Measurements from ENCODE around the gene NAGS. TPM values are rescaled to one million over a fixed set of nuclear protein-coding genes. Genes with fewer than 3 reads are reported as not detected.
"Not testable (repeated sequence)": the region's sequence is repeated elsewhere in the genome, so short reads cannot be mapped to it uniquely, and the experiment has no call there.

The NAGS gene
- total RNA-seq, 2 donors from 2014 or later: 0.92 TPM; not detected in 1

DNA sequence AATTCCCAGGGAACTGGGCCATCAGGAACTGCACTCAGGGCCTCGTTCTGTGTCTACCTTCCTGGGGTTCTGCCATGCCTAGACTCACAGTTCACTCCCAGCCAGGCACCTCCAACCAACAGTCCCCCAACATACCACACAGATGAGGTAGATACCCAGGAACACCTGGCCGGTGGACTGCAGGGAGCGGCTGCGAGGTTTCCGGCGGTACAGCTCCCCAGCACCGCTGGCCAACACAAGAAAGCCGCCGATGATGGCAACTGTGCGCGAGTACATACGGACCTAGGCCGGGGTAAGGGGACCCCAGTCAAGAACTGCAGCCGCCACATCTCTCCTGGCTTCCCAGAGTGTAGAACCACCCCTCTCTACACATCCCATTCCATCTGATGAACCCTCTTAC lies 8.5 kb downstream of the NAGS start:
- no peak for ATAC-seq (ENCODE audit: insufficient number of reproducible peaks, low FRiP score, low read depth)

DNA sequence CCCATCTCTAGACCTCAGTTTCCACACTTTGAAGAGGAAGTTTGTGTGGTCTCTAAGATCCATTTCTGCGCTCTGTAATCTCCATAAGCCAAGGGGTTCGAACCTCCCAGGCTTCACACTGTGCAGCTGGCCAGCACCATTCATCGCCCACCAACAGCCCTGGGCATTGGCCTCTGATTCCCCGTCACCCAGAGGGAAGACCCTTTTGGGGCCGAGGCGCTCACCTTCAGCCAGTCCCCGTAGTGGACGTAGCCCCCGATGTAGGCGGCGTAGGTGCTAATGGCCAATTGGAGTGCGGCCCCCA lies 9.7 kb downstream of the NAGS start:
- Histone ChIP-seq H3K27ac (no peak overlapping the region), H3K4me3 (peak overlapping the region; percentile 96), H3K27me3 (replicated peaks; ENCODE audit: insufficient read depth) (no peaks in the 10 kb centered on the region), H3K36me3 (peaks cover 3% of the 10 kb centered on the region), H3K4me1 (ENCODE audit: control insufficient read depth in 1 of 2, low read depth in 2 of 2) (peaks cover 9 to 13% of the 10 kb centered on the region in 2 donors), H3K9me3 (no peaks in the 10 kb centered on the region)
- TF ChIP-seq, protein P1, sequence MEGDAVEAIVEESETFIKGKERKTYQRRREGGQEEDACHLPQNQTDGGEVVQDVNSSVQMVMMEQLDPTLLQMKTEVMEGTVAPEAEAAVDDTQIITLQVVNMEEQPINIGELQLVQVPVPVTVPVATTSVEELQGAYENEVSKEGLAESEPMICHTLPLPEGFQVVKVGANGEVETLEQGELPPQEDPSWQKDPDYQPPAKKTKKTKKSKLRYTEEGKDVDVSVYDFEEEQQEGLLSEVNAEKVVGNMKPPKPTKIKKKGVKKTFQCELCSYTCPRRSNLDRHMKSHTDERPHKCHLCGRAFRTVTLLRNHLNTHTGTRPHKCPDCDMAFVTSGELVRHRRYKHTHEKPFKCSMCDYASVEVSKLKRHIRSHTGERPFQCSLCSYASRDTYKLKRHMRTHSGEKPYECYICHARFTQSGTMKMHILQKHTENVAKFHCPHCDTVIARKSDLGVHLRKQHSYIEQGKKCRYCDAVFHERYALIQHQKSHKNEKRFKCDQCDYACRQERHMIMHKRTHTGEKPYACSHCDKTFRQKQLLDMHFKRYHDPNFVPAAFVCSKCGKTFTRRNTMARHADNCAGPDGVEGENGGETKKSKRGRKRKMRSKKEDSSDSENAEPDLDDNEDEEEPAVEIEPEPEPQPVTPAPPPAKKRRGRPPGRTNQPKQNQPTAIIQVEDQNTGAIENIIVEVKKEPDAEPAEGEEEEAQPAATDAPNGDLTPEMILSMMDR (IDR thresholded peaks at IDR 0.05): no peak
- DNase-seq (ENCODE audit: low spot score) (no peak), ATAC-seq (ENCODE audit: insufficient number of reproducible peaks, low FRiP score, low read depth) (no peak)

More for the DNA sequence above, 8.5 kb downstream of the NAGS start:
- no peaks in the 10 kb centered on the region for H3K9me3 ChIP-seq
- H3K27me3 ChIP-seq (replicated peaks; ENCODE audit: insufficient read depth): no peaks in the 10 kb centered on the region
- DNase-seq (ENCODE audit: low spot score): no peak
- peaks cover 14 to 18% of the 10 kb centered on the region in 2 donors for H3K4me1 ChIP-seq (ENCODE audit: control insufficient read depth in 1 of 2, low read depth in 2 of 2)
- TF ChIP-seq, protein P1 (IDR thresholded peaks at IDR 0.05): no peak
- H3K27ac ChIP-seq: no peak overlapping the region
- no peak overlapping the region for H3K4me3 ChIP-seq
- H3K36me3 ChIP-seq: peaks cover 3% of the 10 kb centered on the region

DNA sequence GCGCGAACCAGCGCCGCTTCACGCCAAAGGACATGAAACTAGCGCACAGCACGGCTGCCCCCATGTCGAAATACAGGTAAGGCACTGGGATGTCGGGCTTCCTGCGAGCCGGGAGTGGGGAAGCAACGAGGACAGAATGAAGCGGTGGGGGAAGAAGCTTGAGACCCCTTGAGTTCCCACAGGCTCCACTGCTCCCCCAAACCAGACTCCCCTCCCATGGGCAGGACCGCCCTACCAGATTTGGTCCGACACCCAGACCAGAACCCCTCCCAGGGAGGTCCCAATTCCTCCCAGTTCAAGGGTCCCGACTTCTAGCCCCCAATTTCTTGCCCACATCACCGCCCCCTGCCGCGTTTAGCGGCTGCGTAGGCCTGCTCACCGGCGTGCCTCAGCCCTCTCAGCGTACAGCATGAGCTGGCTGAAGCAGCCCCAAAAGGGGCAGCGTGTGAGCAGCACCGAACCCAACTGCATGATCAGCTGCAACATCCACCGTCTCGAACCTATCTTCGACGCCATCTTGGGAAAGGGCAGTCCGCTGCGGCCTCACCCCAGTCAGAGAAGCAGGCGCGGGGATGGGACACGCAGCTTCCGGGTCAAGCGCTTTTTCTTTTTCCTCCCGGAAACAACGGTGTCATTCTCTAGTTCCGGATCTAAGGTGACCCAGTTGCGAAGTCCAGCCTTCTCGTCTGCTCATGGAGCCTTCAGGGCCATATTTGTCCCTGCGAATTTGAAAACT lies 10.2 kb downstream of the NAGS start, which contains the start of gene TMEM101:
TSS of gene TMEM101 (minus strand) at position 527 of the 736 bp plus-strand sequence. CDS start at position 516, 11 bp downstream.
- H3K9me3 ChIP-seq: no peaks in the 10 kb centered on the region
- no peaks in the 10 kb centered on the region for H3K27me3 ChIP-seq (replicated peaks; ENCODE audit: insufficient read depth)
- DNase-seq (ENCODE audit: low spot score): peak; percentile 76
- peak within 1 kb of the TSS; percentile 63 to 65 for H3K27ac ChIP-seq
- H3K4me1 ChIP-seq (ENCODE audit: control insufficient read depth in 1 of 2, low read depth in 2 of 2): peaks cover 9 to 13% of the 10 kb centered on the region in 2 donors
- ATAC-seq (ENCODE audit: insufficient number of reproducible peaks, low FRiP score, low read depth): peak; percentile 86
- TF ChIP-seq, protein P1 (IDR thresholded peaks at IDR 0.05): no peak
- H3K4me3 ChIP-seq: peak within 1 kb of the TSS; percentile 96
- H3K36me3 ChIP-seq: peaks cover 3% of the 10 kb centered on the region

DNA sequence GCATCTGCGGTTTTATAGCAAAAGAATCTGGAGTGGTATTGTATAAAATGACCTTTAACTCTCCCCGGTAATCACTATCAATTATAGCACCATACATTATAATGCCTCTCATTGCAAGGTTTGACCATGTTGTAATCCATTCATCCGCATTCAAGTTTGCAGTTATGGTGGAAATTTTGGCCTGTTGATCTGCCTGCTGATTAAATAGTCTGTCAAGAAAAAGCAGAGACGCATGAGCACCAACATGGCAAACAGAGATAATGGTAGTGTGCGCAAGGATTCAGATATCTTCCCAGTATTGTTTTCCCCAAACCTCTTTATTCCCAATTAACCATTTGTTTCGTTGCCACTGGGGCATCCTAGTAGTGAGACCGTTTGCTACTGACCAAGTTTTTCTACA lies 16.8 kb downstream of the NAGS start:
- H3K4me1 ChIP-seq (ENCODE audit: control insufficient read depth in 1 of 2, low read depth in 2 of 2); H3K36me3 ChIP-seq; DNase-seq (ENCODE audit: low spot score); H3K9me3 ChIP-seq; H3K27ac ChIP-seq; H3K4me3 ChIP-seq; ATAC-seq (ENCODE audit: insufficient number of reproducible peaks, low FRiP score, low read depth); H3K27me3 ChIP-seq (replicated peaks; ENCODE audit: insufficient read depth): not testable (repeated sequence)

DNA sequence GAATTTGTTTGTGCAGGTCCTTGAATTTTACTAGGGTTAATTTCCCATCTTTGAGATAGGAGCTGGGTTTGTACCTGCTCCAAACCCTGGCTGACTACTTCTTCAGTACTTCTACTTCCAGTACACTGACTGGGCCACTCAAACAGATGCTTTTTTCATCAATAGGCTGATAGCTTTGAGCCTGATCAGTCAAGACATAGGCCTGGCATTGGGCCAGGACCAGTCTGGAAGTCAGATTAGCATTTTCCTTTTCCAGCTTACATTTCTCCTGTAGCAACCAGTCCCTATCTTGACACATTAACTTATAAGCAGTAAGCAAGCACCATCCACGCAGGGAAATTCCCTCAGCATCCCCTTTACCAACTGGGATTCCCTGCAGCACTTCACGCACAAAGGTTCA lies 17.8 kb downstream of the NAGS start:
- Histone ChIP-seq H3K36me3 (no peaks in the 10 kb centered on the region), H3K27ac (no peak overlapping the region), H3K27me3 (replicated peaks; ENCODE audit: insufficient read depth) (no peaks in the 10 kb centered on the region), H3K4me3 (no peak overlapping the region), H3K9me3 (no peaks in the 10 kb centered on the region), H3K4me1 (ENCODE audit: control insufficient read depth in 1 of 2, low read depth in 2 of 2) (no peaks in the 10 kb centered on the region)
- TF ChIP-seq, protein P1 (IDR thresholded peaks at IDR 0.05): no peak
- ATAC-seq (ENCODE audit: insufficient number of reproducible peaks, low FRiP score, low read depth) (no peak), DNase-seq (ENCODE audit: low spot score) (no peak)
